HepG2 (cell line): Measurements from ENCODE around the gene TULP4. TPM values are rescaled to one million over a fixed set of nuclear protein-coding genes. Genes with fewer than 3 reads are reported as not detected.
A peak's percentile ranks its signal among the peaks of the same experiment; 100 is the strongest.

Experiments
- CBFB ChIP-seq: sonication (generic); formaldehyde crosslinking; IDR thresholded peaks from 2 replicates; pipeline ENCODE4 v1.4.0; 2020; ENCODE audit warnings: missing genetic modification reagents
- CBX5 ChIP-seq: sonication (generic); formaldehyde crosslinking; IDR thresholded peaks from 2 replicates; pipeline ENCODE4 v1.4.0; 2020; ENCODE audit warnings: missing genetic modification reagents, borderline replicate concordance
- CCAR2 ChIP-seq: fragments of 200-400 bp; formaldehyde crosslinking; optimal IDR thresholded peaks from 2 replicates; pipeline ENCODE3; 2018; ENCODE audit warnings: low read depth, mild to moderate bottlenecking, low read length, moderate library complexity
- DR1 ChIP-seq: sonication (generic); formaldehyde crosslinking; IDR thresholded peaks from 2 replicates; pipeline ENCODE4 v1.8.0; 2021; ENCODE audit warnings: mild to moderate bottlenecking, missing genetic modification reagents, inconsistent platforms
- EP300 ChIP-seq, 3 experiments: sonication (generic) in 1 of 3; formaldehyde crosslinking in 1 of 3; IDR thresholded peaks; 2 replicates each; pipeline versions ENCODE4 v1.5.1 to v1.6.1; 2011 to 2020; ENCODE audit warnings: low read depth in 2 of 3, low read length in 2 of 3, borderline replicate concordance in 1 of 3, improper control_type of control experiment in 1 of 3, mild to moderate bottlenecking in 1 of 3, missing genetic modification reagents in 1 of 3, moderate library complexity in 1 of 3
- MAFG ChIP-seq: sonication (generic); formaldehyde crosslinking; IDR thresholded peaks from 2 replicates; pipeline ENCODE4 v1.5.1; 2020; ENCODE audit warnings: mild to moderate bottlenecking, missing genetic modification reagents
- MED1 ChIP-seq: sonication (generic); formaldehyde crosslinking; IDR thresholded peaks from 2 replicates; pipeline ENCODE4 v1.4.0; 2020; ENCODE audit warnings: missing genetic modification reagents
- MIXL1 ChIP-seq: IDR thresholded peaks from 2 replicates; pipeline ENCODE4 v1.6.1; 2016
- MTF2 ChIP-seq: sonication (generic); formaldehyde crosslinking; IDR thresholded peaks from 2 replicates; pipeline ENCODE4 v1.5.0; 2020; ENCODE audit warnings: missing genetic modification reagents, borderline replicate concordance
- NCOA1 ChIP-seq: sonication (generic); formaldehyde crosslinking; IDR thresholded peaks from 2 replicates; pipeline ENCODE4 v1.9.0; 2021; ENCODE audit warnings: missing genetic modification reagents
- NR2C2 ChIP-seq: sonication (generic); formaldehyde crosslinking; IDR thresholded peaks from 2 replicates; pipeline ENCODE4 v1.4.0; 2020; ENCODE audit warnings: missing genetic modification reagents, mild to moderate bottlenecking, moderate library complexity, borderline replicate concordance
- PHF5A ChIP-seq: IDR thresholded peaks from one replicate; pipeline ENCODE4 v1.6.1; 2018; ENCODE audit warnings: low read depth, missing genetic modification reagents; ENCODE audit not compliant: unreplicated experiment
- TCF7 ChIP-seq: sonication (generic); IDR thresholded peaks from 2 replicates; pipeline ENCODE4 v1.6.1; 2016; ENCODE audit warnings: antibody characterized with exemption, low read depth
- ZFP36L1 ChIP-seq: sonication (generic); formaldehyde crosslinking; IDR thresholded peaks from 2 replicates; pipeline ENCODE4 v1.8.0; 2022; ENCODE audit warnings: mild to moderate bottlenecking, missing genetic modification reagents, moderate library complexity
- ZNF317 ChIP-seq: sonication (generic); formaldehyde crosslinking; IDR thresholded peaks from 2 replicates; pipeline ENCODE4 v1.5.0; 2020; ENCODE audit warnings: mild to moderate bottlenecking, missing genetic modification reagents
- ZNF737 ChIP-seq: sonication (generic); formaldehyde crosslinking; IDR thresholded peaks from 2 replicates; pipeline ENCODE4 v1.5.0; 2020; ENCODE audit warnings: missing genetic modification reagents, mild to moderate bottlenecking, borderline replicate concordance
- polyA plus RNA-seq, 8 experiments: library from polyadenylated mRNA; depleted of rRNA in 3 of 8; stranded (reverse) in 7 of 8; unstranded in 1 of 8; fragments of >200 nt; fragmentation: Illumina TruSeq in 4 of 8; extraction: Trizol in 4 of 8; gene quantifications; 2 replicates each; pipeline versions ENCODE4 v1.2.1 to v1.2.3, GENCODE V29; 2011 to 2016; ENCODE audit warnings: low read depth in 4 of 8, missing spikeins in 1 of 8, mixed read lengths in 1 of 8; ENCODE audit not compliant: insufficient read depth in 1 of 8
- total RNA-seq, 5 experiments: library from RNA; depleted of rRNA; stranded (reverse); fragments of >200 nt; fragmentation: Illumina TruSeq; extraction: Trizol; gene quantifications; 2 replicates each; pipeline ENCODE4 v1.2.3, GENCODE V29; 2016; ENCODE audit warnings: low read depth in 1 of 5
- TF ChIP-seq, protein P1 (sequence below): sonication (generic); formaldehyde crosslinking; IDR thresholded peaks from 2 replicates; pipeline ENCODE4 v1.5.0; 2020; ENCODE audit warnings: mild to moderate bottlenecking, missing genetic modification reagents
- TF ChIP-seq, protein P2 (sequence below): sonication (generic); formaldehyde crosslinking; IDR thresholded peaks from 2 replicates; pipeline ENCODE4 v1.5.0; 2020; ENCODE audit warnings: missing genetic modification reagents
- TF ChIP-seq, protein P3 (sequence below): IDR thresholded peaks from 2 replicates; pipeline ENCODE4 v1.6.1; 2016; ENCODE audit warnings: missing compliant biosample characterization, missing genetic modification reagents, borderline replicate concordance
- TF ChIP-seq, protein P4 (sequence below), 2 experiments: fragments of 450-650 bp in 1 of 2; sonication (generic) in 1 of 2; formaldehyde crosslinking; IDR thresholded peaks; 2 replicates each; pipeline versions ENCODE4 v1.5.0 to v1.8.0; 2020 to 2022; ENCODE audit warnings: mild to moderate bottlenecking in 1 of 2, missing genetic modification reagents in 1 of 2
- TF ChIP-seq, protein P5 (sequence below): sonication (generic); formaldehyde crosslinking; IDR thresholded peaks from 2 replicates; pipeline ENCODE4 v1.8.1; 2023; ENCODE audit warnings: mild to moderate bottlenecking, missing genetic modification reagents, borderline replicate concordance

Gene TULP4
- total and polyA plus RNA-seq, 2 of the 13 experiments (the other 11 are each of a cell fraction or from before 2014, with no cell fraction given) = 21.1 to 122 TPM

DNA sequence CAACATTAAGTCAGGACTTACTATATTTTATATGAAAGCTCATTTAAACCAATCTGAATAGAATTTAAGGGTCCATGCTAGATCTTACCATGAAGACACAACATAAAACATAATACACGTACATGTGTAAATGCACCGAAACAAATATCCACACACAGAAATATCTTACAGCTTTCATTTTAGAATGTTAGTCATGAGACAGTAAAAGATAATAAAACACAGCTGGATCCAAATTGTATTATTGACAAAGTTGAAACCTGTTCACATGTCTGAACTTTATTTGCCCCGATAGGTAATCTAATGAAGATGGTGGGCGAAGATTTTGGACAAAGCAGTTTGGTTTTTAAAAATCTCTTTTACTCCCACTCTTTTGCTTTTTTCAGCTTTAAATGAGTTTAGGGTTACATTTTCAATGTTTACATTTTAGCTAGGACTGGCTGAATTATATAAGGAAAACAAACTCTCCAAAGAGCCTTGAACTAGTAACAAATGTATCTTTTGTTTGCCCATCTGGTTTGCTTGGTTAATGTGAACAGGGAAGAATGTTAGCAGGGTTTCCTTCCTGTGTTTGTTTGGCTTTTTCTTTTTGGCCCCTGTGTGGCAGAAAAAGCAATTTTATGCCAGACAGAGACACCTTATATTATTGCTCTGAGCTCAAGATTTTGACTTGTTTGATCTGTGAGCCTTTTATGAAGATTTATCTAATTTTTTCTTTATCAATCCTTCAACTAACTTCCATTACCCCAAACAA lies 242.5 kb downstream of the TULP4 start (continued):
- TF ChIP-seq MED1 (peak; percentile 97), MTF2 (CRISPR knock-in tag) (no peak), TCF7 (0 out of 2 replicates have a peak, but pooled peaks have one; percentile 56), NCOA1 (peak; percentile 42; the same call in 1 of the 2 replicates), NR2C2 (CRISPR knock-in tag) (peak; percentile 63; the same call in 1 of the 2 replicates), CBX5 (CRISPR knock-in tag) (no peak), MIXL1 (CRISPR knock-in tag) (peak; percentile 97), ZNF317 (CRISPR knock-in tag) (peak; percentile 88), EP300 (IDR thresholded peaks at IDR 0.05; ENCODE audit: low read depth in 2 of 2, low read length in 2 of 2) (peak in 1 of 2 experiments; percentile 97; a peak in 2 of 4 replicates), EP300 (CRISPR knock-in tag; IDR thresholded peaks at IDR 0.05; ENCODE audit: borderline replicate concordance) (peak; percentile 71; the same call in 1 of the 2 replicates), MAFG (no peak), ZNF737 (CRISPR knock-in tag) (no peak), CCAR2 (no peak), DR1 (CRISPR knock-in tag) (no peak), ZFP36L1 (CRISPR knock-in tag) (peak; percentile 74; the same call in 1 of the 2 replicates), CBFB (CRISPR knock-in tag) (0 out of 2 replicates have a peak, but pooled peaks have one; percentile 23), PHF5A (CRISPR knock-in tag) (peak; percentile 92)
- TF ChIP-seq, protein P1, sequence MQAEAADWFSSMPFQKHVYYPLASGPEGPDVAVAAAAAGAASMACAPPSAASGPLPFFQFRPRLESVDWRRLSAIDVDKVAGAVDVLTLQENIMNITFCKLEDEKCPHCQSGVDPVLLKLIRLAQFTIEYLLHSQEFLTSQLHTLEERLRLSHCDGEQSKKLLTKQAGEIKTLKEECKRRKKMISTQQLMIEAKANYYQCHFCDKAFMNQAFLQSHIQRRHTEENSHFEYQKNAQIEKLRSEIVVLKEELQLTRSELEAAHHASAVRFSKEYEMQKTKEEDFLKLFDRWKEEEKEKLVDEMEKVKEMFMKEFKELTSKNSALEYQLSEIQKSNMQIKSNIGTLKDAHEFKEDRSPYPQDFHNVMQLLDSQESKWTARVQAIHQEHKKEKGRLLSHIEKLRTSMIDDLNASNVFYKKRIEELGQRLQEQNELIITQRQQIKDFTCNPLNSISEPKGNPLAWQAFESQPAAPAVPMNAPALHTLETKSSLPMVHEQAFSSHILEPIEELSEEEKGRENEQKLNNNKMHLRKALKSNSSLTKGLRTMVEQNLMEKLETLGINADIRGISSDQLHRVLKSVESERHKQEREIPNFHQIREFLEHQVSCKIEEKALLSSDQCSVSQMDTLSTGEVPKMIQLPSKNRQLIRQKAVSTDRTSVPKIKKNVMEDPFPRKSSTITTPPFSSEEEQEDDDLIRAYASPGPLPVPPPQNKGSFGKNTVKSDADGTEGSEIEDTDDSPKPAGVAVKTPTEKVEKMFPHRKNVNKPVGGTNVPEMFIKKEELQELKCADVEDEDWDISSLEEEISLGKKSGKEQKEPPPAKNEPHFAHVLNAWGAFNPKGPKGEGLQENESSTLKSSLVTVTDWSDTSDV (CRISPR knock-in tag) = no peak
- TF ChIP-seq, protein P2, sequence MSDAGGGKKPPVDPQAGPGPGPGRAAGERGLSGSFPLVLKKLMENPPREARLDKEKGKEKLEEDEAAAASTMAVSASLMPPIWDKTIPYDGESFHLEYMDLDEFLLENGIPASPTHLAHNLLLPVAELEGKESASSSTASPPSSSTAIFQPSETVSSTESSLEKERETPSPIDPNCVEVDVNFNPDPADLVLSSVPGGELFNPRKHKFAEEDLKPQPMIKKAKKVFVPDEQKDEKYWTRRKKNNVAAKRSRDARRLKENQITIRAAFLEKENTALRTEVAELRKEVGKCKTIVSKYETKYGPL = peak; percentile 77
- TF ChIP-seq, protein P3, sequence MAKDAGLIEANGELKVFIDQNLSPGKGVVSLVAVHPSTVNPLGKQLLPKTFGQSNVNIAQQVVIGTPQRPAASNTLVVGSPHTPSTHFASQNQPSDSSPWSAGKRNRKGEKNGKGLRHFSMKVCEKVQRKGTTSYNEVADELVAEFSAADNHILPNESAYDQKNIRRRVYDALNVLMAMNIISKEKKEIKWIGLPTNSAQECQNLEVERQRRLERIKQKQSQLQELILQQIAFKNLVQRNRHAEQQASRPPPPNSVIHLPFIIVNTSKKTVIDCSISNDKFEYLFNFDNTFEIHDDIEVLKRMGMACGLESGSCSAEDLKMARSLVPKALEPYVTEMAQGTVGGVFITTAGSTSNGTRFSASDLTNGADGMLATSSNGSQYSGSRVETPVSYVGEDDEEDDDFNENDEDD (CRISPR knock-in tag) = no peak
- TF ChIP-seq, protein P4, sequence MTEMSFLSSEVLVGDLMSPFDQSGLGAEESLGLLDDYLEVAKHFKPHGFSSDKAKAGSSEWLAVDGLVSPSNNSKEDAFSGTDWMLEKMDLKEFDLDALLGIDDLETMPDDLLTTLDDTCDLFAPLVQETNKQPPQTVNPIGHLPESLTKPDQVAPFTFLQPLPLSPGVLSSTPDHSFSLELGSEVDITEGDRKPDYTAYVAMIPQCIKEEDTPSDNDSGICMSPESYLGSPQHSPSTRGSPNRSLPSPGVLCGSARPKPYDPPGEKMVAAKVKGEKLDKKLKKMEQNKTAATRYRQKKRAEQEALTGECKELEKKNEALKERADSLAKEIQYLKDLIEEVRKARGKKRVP (CRISPR knock-in tag; IDR thresholded peaks at IDR 0.05) = peak in 1 of 2 experiments; percentile 68; a peak in 1 of 4 replicates
- TF ChIP-seq, protein P5, sequence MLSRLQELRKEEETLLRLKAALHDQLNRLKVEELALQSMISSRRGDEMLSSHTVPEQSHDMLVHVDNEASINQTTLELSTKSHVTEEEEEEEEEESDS (CRISPR knock-in tag) = 0 out of 2 replicates have a peak, but pooled peaks have one; percentile 81
